ENCODE results near the gene PHAF1. TPM values are rescaled to one million over a fixed set of nuclear protein-coding genes. Genes with fewer than 3 reads are reported as not detected.

PHAF1 gene
- total and polyA plus RNA-seq, 9 of the 15 experiments (the other 6 are each of a cell fraction or from before 2014, with no cell fraction given) = 5.1 to 25.4 (median 13.8) TPM

DNA sequence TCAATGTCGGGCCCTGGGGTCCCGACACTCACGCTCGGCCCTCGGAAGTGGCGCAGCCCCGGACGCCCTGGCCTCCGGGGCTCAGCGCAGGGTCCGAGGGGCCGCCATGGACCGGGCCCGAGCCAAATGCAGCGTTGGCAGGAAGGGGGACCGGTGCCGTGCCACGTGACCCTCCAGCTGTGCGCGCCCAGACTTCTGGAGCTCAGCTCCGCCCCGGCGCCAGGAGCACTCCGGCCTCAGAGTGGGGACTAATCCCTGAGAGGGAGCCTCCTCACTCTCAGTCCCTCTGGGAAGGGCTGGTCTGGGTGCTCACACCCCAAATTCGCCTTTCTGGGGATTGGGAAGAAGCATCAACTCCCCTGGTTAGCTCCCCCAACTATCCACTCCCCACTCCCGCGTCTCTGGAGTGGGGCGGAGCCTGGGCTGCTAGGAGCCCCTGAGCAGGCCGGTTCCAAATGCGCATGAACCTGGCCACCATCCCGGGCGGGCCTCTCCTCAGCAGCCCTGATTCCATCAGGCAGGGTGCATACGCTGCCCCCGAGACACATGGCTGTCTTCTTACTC is 41.2 kb downstream of the PHAF1 start, which contains the start of gene B3GNT9 (continued):
- TF ChIP-seq PPARD (CRISPR knock-in tag; IDR thresholded peaks at IDR 0.05) = no peak
- TF ChIP-seq RBFOX2 (IDR thresholded peaks at IDR 0.05; ENCODE audit: low read depth, low read length) = peak; percentile 46; the same call in 1 of the 2 replicates
- TF ChIP-seq ZBTB1 (CRISPR knock-in tag; IDR thresholded peaks at IDR 0.05; ENCODE audit: borderline replicate concordance, low read depth) = no peak
- no peak for TF ChIP-seq CBX8 (IDR thresholded peaks at IDR 0.05; ENCODE audit: borderline replicate concordance, extremely low read depth, low read depth, low read length, poor library complexity, severe bottlenecking)
- TF ChIP-seq XRCC5 (IDR thresholded peaks at IDR 0.05; ENCODE audit: low read depth, low read length) = no peak
- TF ChIP-seq RAD51 (IDR thresholded peaks at IDR 0.05; ENCODE audit: borderline replicate concordance, low read depth) = peak; percentile 80
- TF ChIP-seq ETV1 (tag; conservative IDR thresholded peaks at IDR 0.05; ENCODE audit: low read depth) = no peak
- TF ChIP-seq, protein P1, sequence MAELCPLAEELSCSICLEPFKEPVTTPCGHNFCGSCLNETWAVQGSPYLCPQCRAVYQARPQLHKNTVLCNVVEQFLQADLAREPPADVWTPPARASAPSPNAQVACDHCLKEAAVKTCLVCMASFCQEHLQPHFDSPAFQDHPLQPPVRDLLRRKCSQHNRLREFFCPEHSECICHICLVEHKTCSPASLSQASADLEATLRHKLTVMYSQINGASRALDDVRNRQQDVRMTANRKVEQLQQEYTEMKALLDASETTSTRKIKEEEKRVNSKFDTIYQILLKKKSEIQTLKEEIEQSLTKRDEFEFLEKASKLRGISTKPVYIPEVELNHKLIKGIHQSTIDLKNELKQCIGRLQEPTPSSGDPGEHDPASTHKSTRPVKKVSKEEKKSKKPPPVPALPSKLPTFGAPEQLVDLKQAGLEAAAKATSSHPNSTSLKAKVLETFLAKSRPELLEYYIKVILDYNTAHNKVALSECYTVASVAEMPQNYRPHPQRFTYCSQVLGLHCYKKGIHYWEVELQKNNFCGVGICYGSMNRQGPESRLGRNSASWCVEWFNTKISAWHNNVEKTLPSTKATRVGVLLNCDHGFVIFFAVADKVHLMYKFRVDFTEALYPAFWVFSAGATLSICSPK (IDR thresholded peaks at IDR 0.05; ENCODE audit: borderline replicate concordance) = no peak
- no peak for TF ChIP-seq EGR1 (conservative IDR thresholded peaks at IDR 0.05)
- TF ChIP-seq DACH1 (IDR thresholded peaks at IDR 0.05; ENCODE audit: partially characterized antibody) = no peak
- no peak for TF ChIP-seq ZNF778 (CRISPR knock-in tag; IDR thresholded peaks at IDR 0.05)
- no peak for TF ChIP-seq KDM1A (IDR thresholded peaks at IDR 0.05)
- no peak for TF ChIP-seq CBFB (CRISPR knock-in tag; IDR thresholded peaks at IDR 0.05)
- TF ChIP-seq, protein P2, sequence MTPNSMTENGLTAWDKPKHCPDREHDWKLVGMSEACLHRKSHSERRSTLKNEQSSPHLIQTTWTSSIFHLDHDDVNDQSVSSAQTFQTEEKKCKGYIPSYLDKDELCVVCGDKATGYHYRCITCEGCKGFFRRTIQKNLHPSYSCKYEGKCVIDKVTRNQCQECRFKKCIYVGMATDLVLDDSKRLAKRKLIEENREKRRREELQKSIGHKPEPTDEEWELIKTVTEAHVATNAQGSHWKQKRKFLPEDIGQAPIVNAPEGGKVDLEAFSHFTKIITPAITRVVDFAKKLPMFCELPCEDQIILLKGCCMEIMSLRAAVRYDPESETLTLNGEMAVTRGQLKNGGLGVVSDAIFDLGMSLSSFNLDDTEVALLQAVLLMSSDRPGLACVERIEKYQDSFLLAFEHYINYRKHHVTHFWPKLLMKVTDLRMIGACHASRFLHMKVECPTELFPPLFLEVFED (CRISPR knock-in tag; conservative IDR thresholded peaks at IDR 0.05) = no peak
- TF ChIP-seq, protein P3, sequence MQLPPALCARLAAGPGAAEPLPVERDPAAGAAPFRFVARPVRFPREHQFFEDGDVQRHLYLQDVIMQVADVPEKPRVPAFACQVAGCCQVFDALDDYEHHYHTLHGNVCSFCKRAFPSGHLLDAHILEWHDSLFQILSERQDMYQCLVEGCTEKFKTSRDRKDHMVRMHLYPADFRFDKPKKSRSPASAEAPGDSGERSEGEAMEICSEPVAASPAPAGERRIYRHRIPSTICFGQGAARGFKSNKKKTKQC (CRISPR knock-in tag; IDR thresholded peaks at IDR 0.05) = no peak
- 0 out of 2 replicates have a peak, but pooled peaks have one; percentile 16 for TF ChIP-seq L3MBTL2 (IDR thresholded peaks at IDR 0.05)
- no peak for TF ChIP-seq NCOA2 (IDR thresholded peaks at IDR 0.05; ENCODE audit: partially characterized antibody in 2 of 2)
- TF ChIP-seq TCF7 (IDR thresholded peaks at IDR 0.05; ENCODE audit: borderline replicate concordance) = no peak
- TF ChIP-seq, protein P4, sequence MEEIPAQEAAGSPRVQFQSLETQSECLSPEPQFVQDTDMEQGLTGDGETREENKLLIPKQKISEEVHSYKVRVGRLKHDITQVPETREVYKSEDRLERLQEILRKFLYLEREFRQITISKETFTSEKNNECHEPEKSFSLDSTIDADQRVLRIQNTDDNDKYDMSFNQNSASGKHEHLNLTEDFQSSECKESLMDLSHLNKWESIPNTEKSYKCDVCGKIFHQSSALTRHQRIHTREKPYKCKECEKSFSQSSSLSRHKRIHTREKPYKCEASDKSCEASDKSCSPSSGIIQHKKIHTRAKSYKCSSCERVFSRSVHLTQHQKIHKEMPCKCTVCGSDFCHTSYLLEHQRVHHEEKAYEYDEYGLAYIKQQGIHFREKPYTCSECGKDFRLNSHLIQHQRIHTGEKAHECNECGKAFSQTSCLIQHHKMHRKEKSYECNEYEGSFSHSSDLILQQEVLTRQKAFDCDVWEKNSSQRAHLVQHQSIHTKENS (CRISPR knock-in tag; IDR thresholded peaks at IDR 0.05) = no peak
- TF ChIP-seq KDM2B (CRISPR knock-in tag; IDR thresholded peaks at IDR 0.05) = no peak
- TF ChIP-seq TCF7L2 (IDR thresholded peaks at IDR 0.05; ENCODE audit: low read depth, low read length) = no peak
- TF ChIP-seq RBM15 (IDR thresholded peaks at IDR 0.05; ENCODE audit: insufficient read depth, low read length) = no peak
- TF ChIP-seq NRF1 (conservative IDR thresholded peaks at IDR 0.05 in 1 of 2, IDR thresholded peaks at IDR 0.05 in 1 of 2) = peak; percentile 67 to 71
- TF ChIP-seq ZNF444 (CRISPR knock-in tag; IDR thresholded peaks at IDR 0.05) = no peak
- TF ChIP-seq DDX20 (tag; IDR thresholded peaks at IDR 0.05; ENCODE audit: low read depth) = no peak

Data from K562 (cell line).